Natural killer cell (primary cell): ENCODE measurements around the gene CMC2. TPM values are rescaled to one million over a fixed set of nuclear protein-coding genes. Genes with fewer than 3 reads are reported as not detected.
A peak's percentile ranks its signal among the peaks of the same experiment; 100 is the strongest.

ENCODE experiments used
- ATAC-seq, 3 donors: fragments of 150-1000 bp in 2 of 3; fragments of 200-7000 bp in 1 of 3; cut with Tn5 transposase; 1 replicate in 1 of 3; 2 replicates in 2 of 3; pipeline ENCODE4 v1.10.0; 2021; ENCODE audit warnings: mild to moderate bottlenecking in 2 of 3, moderate library complexity in 2 of 3
- DNase-seq, 2 donors: peaks; one replicate each; pipeline versions ENCODE4 v3.0.0 to v3.0.0-alpha.2; 2013 to 2021; ENCODE audit warnings: mixed read lengths in 1 of 2
- H3K27ac ChIP-seq: one replicate; pipeline ENCODE4 v1.5.1; 2013; ENCODE audit warnings: mild to moderate bottlenecking, low read length
- H3K27me3 ChIP-seq: one replicate; pipeline ENCODE4 v1.6.1; 2013; ENCODE audit warnings: low read length; ENCODE audit not compliant: control insufficient read depth, insufficient read depth
- H3K36me3 ChIP-seq: one replicate; pipeline ENCODE4 v1.6.1; 2013; ENCODE audit warnings: low read length; ENCODE audit not compliant: control insufficient read depth, insufficient read depth
- H3K4me1 ChIP-seq: one replicate; pipeline ENCODE4 v1.6.1; 2013; ENCODE audit warnings: low read length; ENCODE audit not compliant: control insufficient read depth, insufficient read depth
- H3K4me3 ChIP-seq: one replicate; pipeline ENCODE4 v1.5.1; 2013; ENCODE audit warnings: low read length
- H3K9me3 ChIP-seq: one replicate; pipeline ENCODE4 v1.6.1; 2013; ENCODE audit warnings: low read length; ENCODE audit not compliant: control insufficient read depth, insufficient read depth
- H3K27ac Mint-ChIP-seq, 2 donors: one replicate each; pipeline ENCODE4 v1.8.0; 2022; ENCODE audit warnings: mild to moderate bottlenecking in 2 of 2, mixed read lengths in 2 of 2, moderate library complexity in 1 of 2
- H3K27me3 Mint-ChIP-seq, 2 donors: one replicate each; pipeline ENCODE4 v1.8.0; 2022; ENCODE audit warnings: low read depth in 2 of 2, mixed read lengths in 2 of 2
- H3K36me3 Mint-ChIP-seq: one replicate; pipeline ENCODE4 v1.8.0; 2022; ENCODE audit warnings: mixed read lengths
- H3K4me1 Mint-ChIP-seq, 2 donors: one replicate each; pipeline ENCODE4 v1.8.0; 2022; ENCODE audit warnings: mixed read lengths in 2 of 2
- H3K4me3 Mint-ChIP-seq: one replicate; pipeline ENCODE4 v1.8.0; 2022; ENCODE audit warnings: mild to moderate bottlenecking, moderate library complexity, mixed read lengths
- H3K9me3 Mint-ChIP-seq, 2 donors: one replicate each; pipeline ENCODE4 v1.8.0; 2022; ENCODE audit warnings: mixed read lengths in 2 of 2
- CTCF ChIP-seq: fragments of 200-600 bp; IDR thresholded peaks from one replicate; pipeline ENCODE4 v1.8.0; 2022; ENCODE audit warnings: antibody characterized with exemption
- WGBS: methylation state at CpG from one replicate; pipeline ENCODE4 v1.1.7; 2013; ENCODE audit warnings: missing lambda C conversion rate; ENCODE audit not compliant: insufficient coverage; 5-methylcytosine and 5-hydroxymethylcytosine counted together
- intact Hi-C: fragments of 100-400 bp; cut with micrococcal nuclease; formaldehyde crosslinking; loops from one replicate; pipeline ENCODE4 v1.14.2; 2022
- total RNA-seq, 4 donors: library from RNA; stranded (reverse); fragments of 120-200 nt in 1 of 4; gene quantifications; one replicate each; pipeline versions ENCODE4 v1.2.3 to v1.2.4, GENCODE V29; 2013 to 2022

CMC2 gene
- total RNA-seq, 3 donors from 2014 or later (not counting 1 experiment from before 2014, with no cell fraction given) = 52.3 to 63.5 (median 63.2) TPM

GRCh38 chr16:80997139-80997798 lies 9.4 kb downstream of the CMC2 start:
- Histone ChIP-seq H3K9me3 (no peaks in the 10 kb centered on the region), H3K36me3 (no peaks in the 10 kb centered on the region), H3K27me3 (no peaks in the 10 kb centered on the region), H3K27ac (peak overlapping the region; percentile 85), H3K4me3 (peak overlapping the region; percentile 37), H3K4me1 (peaks cover 3% of the 10 kb centered on the region)
- intact Hi-C loops = no loop called here
- 6% methylated on average over 5 of the region's 9 CpGs for WGBS
- no peak for TF ChIP-seq CTCF
- peak; percentile 39 to 70 (median 61) for ATAC-seq
- peak overlapping the region; percentile 94 for H3K4me3 Mint-ChIP-seq
- peak overlapping the region; percentile 91 to 96 for H3K27ac Mint-ChIP-seq
- H3K9me3 Mint-ChIP-seq = no peaks in the 10 kb centered on the region
- no peaks in the 10 kb centered on the region for H3K27me3 Mint-ChIP-seq
- H3K4me1 Mint-ChIP-seq = peaks cover 28 to 36% of the 10 kb centered on the region in 2 donors
- peak in 1 of 2 donors; percentile 49 for DNase-seq
- no peaks in the 10 kb centered on the region for H3K36me3 Mint-ChIP-seq

- peaks cover 3% of the 10 kb centered on the region for H3K4me1 ChIP-seq
- ATAC-seq (peak; percentile 58 to 62 (median 62)), DNase-seq (no peak)
- peak overlapping the region; percentile 85 for H3K27ac ChIP-seq
- Mint-ChIP-seq H3K4me3 (peak overlapping the region; percentile 94), H3K4me1 (peaks cover 28 to 36% of the 10 kb centered on the region in 2 donors), H3K36me3 (peaks cover 2% of the 10 kb centered on the region), H3K27me3 (no peaks in the 10 kb centered on the region), H3K27ac (peak overlapping the region; percentile 91 to 96), H3K9me3 (no peaks in the 10 kb centered on the region)
- WGBS = no CpG with 5 or more reads among the region's 4 CpGs
- H3K9me3 ChIP-seq = no peaks in the 10 kb centered on the region
- TF ChIP-seq CTCF = no peak
- no peaks in the 10 kb centered on the region for H3K27me3 ChIP-seq
- intact Hi-C loops = no loop called here
- peak overlapping the region; percentile 37 for H3K4me3 ChIP-seq
- H3K36me3 ChIP-seq = peaks cover under 1% of the 10 kb centered on the region
Observed at GRCh38 chr16:80996688-80997138, 10.0 kb downstream of the CMC2 start.

GRCh38 chr16:80994451-80994850 lies 12.2 kb downstream of the CMC2 start:
- H3K4me1 Mint-ChIP-seq = peaks cover 19 to 33% of the 10 kb centered on the region in 2 donors
- H3K27ac Mint-ChIP-seq = peak overlapping the region in 1 of 2 donors; percentile 43
- intact Hi-C loops = no loop called here
- H3K27me3 ChIP-seq = no peaks in the 10 kb centered on the region
- no peak overlapping the region for H3K4me3 Mint-ChIP-seq
- H3K9me3 Mint-ChIP-seq = no peaks in the 10 kb centered on the region
- no peaks in the 10 kb centered on the region for H3K27me3 Mint-ChIP-seq
- H3K4me1 ChIP-seq = peaks cover 3% of the 10 kb centered on the region
- ATAC-seq (no peak), DNase-seq (no peak)
- no peak for TF ChIP-seq CTCF
- peaks cover 8% of the 10 kb centered on the region for H3K36me3 ChIP-seq
- no peak overlapping the region for H3K27ac ChIP-seq
- H3K4me3 ChIP-seq = no peak overlapping the region
- H3K36me3 Mint-ChIP-seq = peaks cover 6% of the 10 kb centered on the region
- H3K9me3 ChIP-seq = no peaks in the 10 kb centered on the region

GRCh38 chr16:80993834-80994233 lies 12.9 kb downstream of the CMC2 start:
- H3K27ac ChIP-seq = no peak overlapping the region
- Mint-ChIP-seq H3K27me3 (no peaks in the 10 kb centered on the region), H3K4me3 (no peak overlapping the region), H3K4me1 (peaks cover 12 to 30% of the 10 kb centered on the region in 2 donors), H3K9me3 (no peaks in the 10 kb centered on the region), H3K36me3 (peaks cover 6% of the 10 kb centered on the region), H3K27ac (peak overlapping the region in 1 of 2 donors; percentile 43)
- no peaks in the 10 kb centered on the region for H3K9me3 ChIP-seq
- H3K4me1 ChIP-seq = peaks cover 3% of the 10 kb centered on the region
- TF ChIP-seq CTCF = no peak
- no peaks in the 10 kb centered on the region for H3K27me3 ChIP-seq
- ATAC-seq (no peak), DNase-seq (no peak)
- peaks cover 8% of the 10 kb centered on the region for H3K36me3 ChIP-seq
- intact Hi-C loops = no loop called here
- H3K4me3 ChIP-seq = no peak overlapping the region
